GM10248 (cell line): ENCODE data around the gene FBXW5.

Experiments used
- CTCF ChIA-PET: fragments of 300-600 bp; sonication (Branson Sonifier 250); formaldehyde crosslinking; extraction: SDS; loops from one replicate; lab custom pipeline; 2021; ENCODE audit warnings: antibody characterized with exemption; lab: Yijun Ruan, JAX
- POLR2A ChIA-PET: fragments of 350-650 bp; sonication (Branson Sonifier 250); formaldehyde crosslinking; extraction: SDS; loops from one replicate; lab custom pipeline; 2020; ENCODE audit warnings: antibody characterized with exemption; lab: Yijun Ruan, JAX
- DNase-seq: peaks from one replicate; pipeline ENCODE4 v3.0.0; 2012; ENCODE audit errors: extremely low spot score
- CTCF ChIP-seq: IDR thresholded peaks from 2 replicates; pipeline ENCODE4 v1.5.1; 2012; ENCODE audit warnings: mild to moderate bottlenecking, low read depth; ENCODE audit errors: extremely low read depth, missing control alignments, control extremely low read depth

FBXW5 gene

DNA sequence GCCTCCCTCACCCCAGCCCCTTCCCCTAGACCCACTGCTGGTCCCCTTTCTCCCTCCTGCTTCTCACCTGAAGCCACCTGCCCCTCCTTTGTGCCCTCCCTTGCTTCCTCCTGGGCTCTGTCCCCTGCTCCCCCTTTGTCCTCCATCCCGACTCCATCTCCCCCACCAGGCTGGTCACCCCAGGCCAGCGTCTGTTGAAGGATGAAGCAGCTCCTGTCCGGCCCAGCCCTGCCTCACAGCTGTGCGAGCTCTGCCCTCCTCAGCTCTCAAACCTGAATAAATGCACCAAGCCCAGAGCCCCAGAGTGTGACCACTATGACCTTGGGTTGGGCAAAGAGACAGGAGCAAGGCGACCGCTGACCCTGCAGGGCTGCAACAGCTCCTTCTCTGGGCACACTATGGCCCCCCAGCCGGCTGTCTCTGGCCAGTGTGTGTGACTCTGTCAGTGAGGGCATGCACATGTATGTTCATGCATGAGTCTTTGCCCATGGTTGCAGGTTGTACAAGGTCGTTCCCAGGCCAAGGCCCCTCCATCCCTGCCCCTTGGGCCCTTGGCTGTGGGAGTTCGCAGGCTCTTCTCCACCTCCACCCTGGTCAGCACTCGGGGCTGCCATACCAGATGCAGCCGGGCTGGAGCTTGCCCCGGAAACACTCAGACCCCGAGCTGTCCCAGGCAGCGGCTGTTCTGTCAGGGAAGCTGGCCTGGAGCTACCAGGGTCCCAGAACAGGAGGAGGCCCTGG, 10.8 kb upstream of the FBXW5 start:
- CTCF ChIA-PET: interaction anchor here (0.6 kb wide), 1 partner anchor 140 kb away, joined by 3 read pairs; no protein-coding TSS in a partner anchor
- no peak for TF ChIP-seq CTCF
- no peak for DNase-seq
- POLR2A ChIA-PET: no interaction called here

- ChIA-PET POLR2A (no interaction called here), CTCF (interaction anchor here (0.6 to 2.4 kb wide), 2 partner anchors 81 to 139 kb away, joined by 3 to 8 read pairs; no protein-coding TSS in a partner anchor)
These were observed 9.9 kb upstream of the FBXW5 start for GRCh38 chr9:136954270-136955083.

DNA sequence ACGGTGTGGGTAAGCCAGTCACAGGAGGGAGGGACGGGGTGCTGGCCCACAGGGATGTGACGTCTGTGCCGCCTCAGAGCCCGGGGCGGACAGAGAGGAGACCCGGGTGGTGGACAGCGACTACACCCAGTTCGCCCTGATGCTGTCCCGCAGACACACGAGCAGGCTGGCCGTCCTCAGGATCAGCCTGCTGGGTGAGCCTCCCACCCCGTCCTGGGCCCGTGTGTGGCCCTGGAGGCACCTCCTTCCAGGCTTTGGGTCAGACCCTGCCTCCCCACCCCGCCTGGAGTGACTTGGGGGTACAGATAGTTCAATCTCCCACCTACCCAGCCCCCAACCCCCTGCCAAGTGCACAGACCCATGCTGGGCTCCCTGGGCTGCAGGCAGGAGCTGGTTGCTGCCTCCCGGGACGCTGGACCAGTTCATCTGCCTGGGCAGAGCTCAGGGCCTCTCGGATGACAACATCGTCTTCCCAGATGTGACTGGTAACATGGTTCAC, 9.3 kb upstream of the FBXW5 start:
- CTCF ChIA-PET: interaction anchor here (2.4 kb wide), 1 partner anchor 81 kb away, joined by 8 read pairs; no protein-coding TSS in a partner anchor
- TF ChIP-seq CTCF: no peak
- no peak for DNase-seq
- POLR2A ChIA-PET: no interaction called here

More at GRCh38 chr9:136954270-136955083, 9.9 kb upstream of the FBXW5 start:
- TF ChIP-seq CTCF: no peak
- no peak for DNase-seq

DNA sequence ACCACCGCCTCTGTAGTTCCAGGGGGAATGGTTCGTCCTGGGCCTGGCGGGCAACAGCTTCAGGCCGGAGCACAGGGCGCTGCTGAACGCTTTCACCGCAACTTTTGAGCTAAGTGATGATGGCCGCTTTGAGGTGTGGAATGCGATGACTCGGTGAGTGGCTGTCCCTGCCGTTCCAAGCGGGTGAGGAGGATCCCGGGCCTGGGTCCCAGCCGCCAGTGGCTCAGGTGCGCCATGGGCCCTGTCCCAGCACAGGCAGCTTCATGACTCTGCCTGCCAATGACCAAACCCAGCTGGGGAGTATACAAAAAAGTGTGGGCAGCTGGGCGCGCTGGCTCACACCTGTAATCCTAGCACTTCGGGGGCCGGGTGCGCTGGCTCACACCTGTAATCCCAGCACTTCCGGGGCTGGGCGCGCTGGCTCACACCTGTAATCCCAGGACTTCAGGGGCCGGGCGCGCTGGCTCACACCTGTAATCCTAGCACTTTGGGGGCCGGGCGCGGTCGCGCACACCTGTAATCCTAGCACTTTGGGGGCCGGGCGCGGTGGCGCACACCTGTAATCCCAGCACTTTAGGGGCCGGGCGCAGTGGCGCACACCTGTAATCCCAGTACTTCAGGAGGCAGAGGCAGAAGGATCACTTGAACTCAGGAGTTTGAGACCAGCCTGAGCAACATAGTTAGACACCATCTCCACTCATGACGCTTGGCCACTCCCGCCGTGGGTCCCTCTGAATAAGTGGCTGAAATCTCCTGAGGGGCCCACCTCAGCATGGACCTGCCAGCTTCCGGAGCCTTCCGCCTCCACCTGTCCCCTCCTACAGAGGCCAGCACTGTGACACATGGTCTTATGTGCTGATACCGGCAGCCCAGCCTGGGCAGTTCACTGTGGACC, 8.6 kb upstream of the FBXW5 start:
- DNase-seq: no peak
- POLR2A ChIA-PET: no interaction called here
- no peak for TF ChIP-seq CTCF
- CTCF ChIA-PET: interaction anchor here (2.4 kb wide), 1 partner anchor 82 kb away, joined by 8 read pairs; no protein-coding TSS in a partner anchor

DNA sequence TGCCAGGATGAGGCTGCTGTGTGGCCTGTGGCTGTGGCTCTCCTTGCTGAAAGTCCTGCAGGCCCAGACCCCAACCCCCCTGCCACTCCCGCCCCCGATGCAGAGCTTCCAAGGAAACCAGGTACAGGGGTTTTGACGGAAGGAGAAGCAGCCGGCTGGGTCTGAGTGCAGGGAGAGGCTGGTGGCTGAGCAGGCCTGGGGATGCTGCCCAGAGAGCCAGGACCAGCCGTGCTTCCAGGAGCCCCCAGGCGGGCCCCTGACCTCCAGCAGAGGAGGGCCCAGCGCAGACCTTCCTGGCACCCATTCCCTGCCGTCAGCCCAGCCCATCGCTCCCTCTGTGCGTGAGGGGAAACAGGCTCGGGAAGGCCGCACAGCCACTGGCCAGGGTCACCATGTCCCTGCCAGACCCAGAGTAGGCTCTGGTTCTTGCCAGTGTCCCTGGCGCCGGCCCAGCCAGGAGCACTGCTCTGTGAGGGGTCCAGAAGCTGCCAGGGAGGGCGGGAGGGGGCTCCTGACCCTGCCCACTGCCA, 7.8 kb upstream of the FBXW5 start:
- POLR2A ChIA-PET: no interaction called here
- no peak for DNase-seq
- CTCF ChIA-PET: interaction anchor here (2.4 kb wide), 1 partner anchor 83 kb away, joined by 8 read pairs; no protein-coding TSS in a partner anchor
- TF ChIP-seq CTCF: no peak
